ENCODE measurements around the gene GADD45A.

The GADD45A gene

GRCh38 chr1:67673468-67674201, 11.4 kb upstream of the GADD45A start:
- TF ChIP-seq, protein P1, sequence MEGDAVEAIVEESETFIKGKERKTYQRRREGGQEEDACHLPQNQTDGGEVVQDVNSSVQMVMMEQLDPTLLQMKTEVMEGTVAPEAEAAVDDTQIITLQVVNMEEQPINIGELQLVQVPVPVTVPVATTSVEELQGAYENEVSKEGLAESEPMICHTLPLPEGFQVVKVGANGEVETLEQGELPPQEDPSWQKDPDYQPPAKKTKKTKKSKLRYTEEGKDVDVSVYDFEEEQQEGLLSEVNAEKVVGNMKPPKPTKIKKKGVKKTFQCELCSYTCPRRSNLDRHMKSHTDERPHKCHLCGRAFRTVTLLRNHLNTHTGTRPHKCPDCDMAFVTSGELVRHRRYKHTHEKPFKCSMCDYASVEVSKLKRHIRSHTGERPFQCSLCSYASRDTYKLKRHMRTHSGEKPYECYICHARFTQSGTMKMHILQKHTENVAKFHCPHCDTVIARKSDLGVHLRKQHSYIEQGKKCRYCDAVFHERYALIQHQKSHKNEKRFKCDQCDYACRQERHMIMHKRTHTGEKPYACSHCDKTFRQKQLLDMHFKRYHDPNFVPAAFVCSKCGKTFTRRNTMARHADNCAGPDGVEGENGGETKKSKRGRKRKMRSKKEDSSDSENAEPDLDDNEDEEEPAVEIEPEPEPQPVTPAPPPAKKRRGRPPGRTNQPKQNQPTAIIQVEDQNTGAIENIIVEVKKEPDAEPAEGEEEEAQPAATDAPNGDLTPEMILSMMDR (IDR thresholded peaks at IDR 0.05; ENCODE audit: extremely low read depth, missing control alignments), result no peak
- no peak for DNase-seq (ENCODE audit: low spot score)

- no peak for DNase-seq (ENCODE audit: low spot score)
- TF ChIP-seq, protein P1 (IDR thresholded peaks at IDR 0.05; ENCODE audit: extremely low read depth, missing control alignments), result no peak
Observed at GRCh38 chr1:67674260-67675011, 10.6 kb upstream of the GADD45A start.

DNA sequence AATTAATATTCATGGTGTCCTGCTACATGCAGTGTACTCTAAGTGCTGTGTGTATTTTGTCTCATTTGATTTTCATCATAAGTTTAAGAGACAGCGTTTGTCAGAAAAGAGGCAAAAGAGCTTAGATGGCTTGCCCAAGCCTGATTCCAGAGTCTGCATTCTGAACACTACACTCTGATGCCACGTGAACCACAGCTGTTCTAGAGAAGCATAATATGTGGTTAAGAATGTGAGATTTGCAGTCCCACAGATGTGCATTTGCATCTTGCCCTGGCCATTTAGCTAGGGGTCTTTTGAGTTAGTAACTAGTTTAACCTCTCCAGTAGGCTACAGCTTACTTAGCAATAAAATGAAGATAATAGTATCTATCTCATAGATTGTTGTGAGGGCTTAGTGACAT, 9.2 kb upstream of the GADD45A start:
- no peak for DNase-seq (ENCODE audit: low spot score)
- TF ChIP-seq, protein P1 (IDR thresholded peaks at IDR 0.05; ENCODE audit: extremely low read depth, missing control alignments), result no peak

DNA sequence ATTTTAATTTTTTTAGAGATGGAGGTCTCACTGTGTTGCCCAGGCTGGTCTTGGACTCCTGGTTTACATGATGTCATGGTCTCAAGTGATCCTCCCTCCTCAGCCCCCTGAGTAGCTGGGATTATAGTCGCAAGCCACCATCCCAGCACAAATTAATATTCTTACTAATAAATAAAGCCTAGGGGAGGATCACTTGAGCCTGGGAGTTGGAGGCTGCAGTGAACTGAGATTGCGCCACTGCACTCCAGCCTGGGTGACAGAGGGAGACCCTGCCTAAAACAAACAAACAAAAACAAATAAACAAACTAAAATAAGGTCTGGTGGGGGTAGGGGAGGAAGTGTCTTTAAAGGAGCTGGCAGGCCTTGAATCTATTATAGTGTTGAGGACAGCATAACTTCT, 8.7 kb upstream of the GADD45A start:
- no peak for DNase-seq (ENCODE audit: low spot score)
- TF ChIP-seq, protein P1 (IDR thresholded peaks at IDR 0.05; ENCODE audit: extremely low read depth, missing control alignments), result no peak

- TF ChIP-seq, protein P1 (IDR thresholded peaks at IDR 0.05; ENCODE audit: extremely low read depth, missing control alignments), result no peak
- DNase-seq (ENCODE audit: low spot score), result no peak
Observed at GRCh38 chr1:67676946-67677345, 8.1 kb upstream of the GADD45A start.

DNA sequence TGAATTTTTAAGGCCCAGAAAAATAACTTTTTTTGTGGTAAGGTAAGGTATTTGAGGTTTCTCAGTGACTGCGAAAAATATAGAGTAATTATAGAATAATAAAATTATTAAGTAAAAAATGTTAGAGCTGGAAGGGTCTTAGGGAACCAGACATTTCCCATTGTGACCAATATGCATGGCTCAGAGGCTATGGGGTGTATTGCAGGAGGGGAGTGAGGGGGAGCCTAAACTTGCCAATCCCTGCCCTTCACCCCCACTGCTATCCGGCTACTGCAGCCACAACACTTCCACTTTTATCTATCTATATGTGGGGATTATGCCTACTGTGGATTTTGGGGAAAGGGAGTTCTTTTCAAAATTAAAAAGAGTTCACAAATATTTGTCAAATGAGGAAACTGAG, 7.6 kb upstream of the GADD45A start:
- DNase-seq (ENCODE audit: low spot score), result no peak
- TF ChIP-seq, protein P1 (IDR thresholded peaks at IDR 0.05; ENCODE audit: extremely low read depth, missing control alignments), result no peak

GRCh38 chr1:67677930-67678329, 7.1 kb upstream of the GADD45A start:
- no peak for DNase-seq (ENCODE audit: low spot score)
- TF ChIP-seq, protein P1 (IDR thresholded peaks at IDR 0.05; ENCODE audit: extremely low read depth, missing control alignments), result no peak
